Esophagus muscularis mucosa (tissue), 4 donors: Measurements from ENCODE around the gene SCN11A.

Experiments used
- CTCF ChIP-seq, 3 experiments: fragments of 200-600 bp in 2 of 3; fragments of 450-650 bp in 1 of 3; sonication (generic) in 2 of 3; IDR thresholded peaks; one replicate each; pipeline ENCODE4 v1.5.1; 2017 to 2019; ENCODE audit warnings: antibody characterized with exemption in 3 of 3, mild to moderate bottlenecking in 2 of 3, moderate library complexity in 1 of 3
- EP300 ChIP-seq: sonication (generic); formaldehyde crosslinking; IDR thresholded peaks from one replicate; pipeline ENCODE4 v1.6.1; 2017; ENCODE audit warnings: antibody characterized with exemption
- POLR2AphosphoS5 ChIP-seq, 2 donors: sonication (generic); formaldehyde crosslinking; IDR thresholded peaks; one replicate each; pipeline ENCODE4 v1.6.1; 2017; ENCODE audit warnings: antibody characterized with exemption in 2 of 2

GRCh38 chr3:39082666-39083313 is 31.0 kb upstream of the SCN11A start:
- TF ChIP-seq CTCF (IDR thresholded peaks at IDR 0.05) (no peak), EP300 (no peak), POLR2AphosphoS5 (IDR thresholded peaks at IDR 0.05) (no peak)
